Measurements from ENCODE around the gene NDUFA5. TPM values are rescaled to one million over a fixed set of nuclear protein-coding genes. Genes with fewer than 3 reads are reported as not detected.
A peak's percentile ranks its signal among the peaks of the same experiment; 100 is the strongest.

NDUFA5 gene
- total RNA-seq, 1 experiment from 2014 or later, result 53.4 TPM

DNA sequence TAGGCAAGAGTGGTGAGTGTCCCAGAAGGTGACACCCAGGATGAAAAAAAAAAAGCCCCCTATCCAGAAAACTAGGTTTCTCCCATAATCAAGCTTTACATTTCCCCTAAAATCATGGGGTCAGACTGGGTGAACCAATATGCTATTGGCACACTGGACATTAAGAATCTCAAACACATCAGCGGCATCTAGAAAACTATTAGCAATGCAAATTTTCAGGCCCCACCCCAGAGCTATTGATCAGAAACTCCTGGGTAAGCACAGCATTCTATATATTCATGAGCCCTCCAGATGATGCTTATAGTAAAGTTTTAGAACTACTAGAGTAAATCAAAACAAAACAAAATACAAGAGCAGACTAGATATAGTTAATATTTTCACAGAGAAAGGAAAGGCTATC, 59.6 kb downstream of the NDUFA5 start:
- Histone ChIP-seq H3K9me3 (ENCODE audit: control insufficient read depth, insufficient read depth, low read depth, low read length) (no peaks in the 10 kb centered on the region), H3K4me1 (ENCODE audit: control insufficient read depth, insufficient read depth, low read length) (no peaks in the 10 kb centered on the region), H3K27me3 (ENCODE audit: control insufficient read depth, insufficient read depth, low read length) (no peaks in the 10 kb centered on the region; the same call in 1 of the 2 replicates), H3K27ac (ENCODE audit: low read length) (no peak overlapping the region), H3K36me3 (ENCODE audit: control insufficient read depth, insufficient read depth, low read length) (no peaks in the 10 kb centered on the region), H3K4me3 (ENCODE audit: low read depth in 2 of 2, low read length in 2 of 2) (no peak overlapping the region)
- TF ChIP-seq, protein P1, sequence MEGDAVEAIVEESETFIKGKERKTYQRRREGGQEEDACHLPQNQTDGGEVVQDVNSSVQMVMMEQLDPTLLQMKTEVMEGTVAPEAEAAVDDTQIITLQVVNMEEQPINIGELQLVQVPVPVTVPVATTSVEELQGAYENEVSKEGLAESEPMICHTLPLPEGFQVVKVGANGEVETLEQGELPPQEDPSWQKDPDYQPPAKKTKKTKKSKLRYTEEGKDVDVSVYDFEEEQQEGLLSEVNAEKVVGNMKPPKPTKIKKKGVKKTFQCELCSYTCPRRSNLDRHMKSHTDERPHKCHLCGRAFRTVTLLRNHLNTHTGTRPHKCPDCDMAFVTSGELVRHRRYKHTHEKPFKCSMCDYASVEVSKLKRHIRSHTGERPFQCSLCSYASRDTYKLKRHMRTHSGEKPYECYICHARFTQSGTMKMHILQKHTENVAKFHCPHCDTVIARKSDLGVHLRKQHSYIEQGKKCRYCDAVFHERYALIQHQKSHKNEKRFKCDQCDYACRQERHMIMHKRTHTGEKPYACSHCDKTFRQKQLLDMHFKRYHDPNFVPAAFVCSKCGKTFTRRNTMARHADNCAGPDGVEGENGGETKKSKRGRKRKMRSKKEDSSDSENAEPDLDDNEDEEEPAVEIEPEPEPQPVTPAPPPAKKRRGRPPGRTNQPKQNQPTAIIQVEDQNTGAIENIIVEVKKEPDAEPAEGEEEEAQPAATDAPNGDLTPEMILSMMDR (IDR thresholded peaks at IDR 0.05), result no peak
- TF ChIP-seq, protein P2, sequence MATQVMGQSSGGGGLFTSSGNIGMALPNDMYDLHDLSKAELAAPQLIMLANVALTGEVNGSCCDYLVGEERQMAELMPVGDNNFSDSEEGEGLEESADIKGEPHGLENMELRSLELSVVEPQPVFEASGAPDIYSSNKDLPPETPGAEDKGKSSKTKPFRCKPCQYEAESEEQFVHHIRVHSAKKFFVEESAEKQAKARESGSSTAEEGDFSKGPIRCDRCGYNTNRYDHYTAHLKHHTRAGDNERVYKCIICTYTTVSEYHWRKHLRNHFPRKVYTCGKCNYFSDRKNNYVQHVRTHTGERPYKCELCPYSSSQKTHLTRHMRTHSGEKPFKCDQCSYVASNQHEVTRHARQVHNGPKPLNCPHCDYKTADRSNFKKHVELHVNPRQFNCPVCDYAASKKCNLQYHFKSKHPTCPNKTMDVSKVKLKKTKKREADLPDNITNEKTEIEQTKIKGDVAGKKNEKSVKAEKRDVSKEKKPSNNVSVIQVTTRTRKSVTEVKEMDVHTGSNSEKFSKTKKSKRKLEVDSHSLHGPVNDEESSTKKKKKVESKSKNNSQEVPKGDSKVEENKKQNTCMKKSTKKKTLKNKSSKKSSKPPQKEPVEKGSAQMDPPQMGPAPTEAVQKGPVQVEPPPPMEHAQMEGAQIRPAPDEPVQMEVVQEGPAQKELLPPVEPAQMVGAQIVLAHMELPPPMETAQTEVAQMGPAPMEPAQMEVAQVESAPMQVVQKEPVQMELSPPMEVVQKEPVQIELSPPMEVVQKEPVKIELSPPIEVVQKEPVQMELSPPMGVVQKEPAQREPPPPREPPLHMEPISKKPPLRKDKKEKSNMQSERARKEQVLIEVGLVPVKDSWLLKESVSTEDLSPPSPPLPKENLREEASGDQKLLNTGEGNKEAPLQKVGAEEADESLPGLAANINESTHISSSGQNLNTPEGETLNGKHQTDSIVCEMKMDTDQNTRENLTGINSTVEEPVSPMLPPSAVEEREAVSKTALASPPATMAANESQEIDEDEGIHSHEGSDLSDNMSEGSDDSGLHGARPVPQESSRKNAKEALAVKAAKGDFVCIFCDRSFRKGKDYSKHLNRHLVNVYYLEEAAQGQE (IDR thresholded peaks at IDR 0.05; ENCODE audit: insufficient read depth in 1 of 2, low read depth in 2 of 2, low read length in 1 of 2), result no peak
- TF ChIP-seq TCF7L2 (IDR thresholded peaks at IDR 0.05; ENCODE audit: low read depth, low read length), result no peak
- no peak for TF ChIP-seq POLR2AphosphoS5 (IDR thresholded peaks at IDR 0.05; ENCODE audit: low read depth, low read length)
- TF ChIP-seq SIN3A (IDR thresholded peaks at IDR 0.05; ENCODE audit: borderline replicate concordance, insufficient read depth, low read depth, low read length), result no peak
- ChIA-PET CTCF (no interaction called here), POLR2A (no interaction called here)
- no peak for ATAC-seq
- in situ Hi-C loops (cut with HindIII; ENCODE audit: low pct_unique_long_range_greater_than_20kb, low sequenced_read_pairs), result no loop called here
- intact Hi-C loops (cut with micrococcal nuclease; ENCODE audit: unreplicated experiment), result loop anchor here (10.0 kb wide), 1 partner anchor 377 kb away; no protein-coding TSS in a partner anchor
- no TSS peak for BruUV-seq (replicated peaks)
- DNase-seq (ENCODE audit: low read depth, low spot score), result no peak

DNA sequence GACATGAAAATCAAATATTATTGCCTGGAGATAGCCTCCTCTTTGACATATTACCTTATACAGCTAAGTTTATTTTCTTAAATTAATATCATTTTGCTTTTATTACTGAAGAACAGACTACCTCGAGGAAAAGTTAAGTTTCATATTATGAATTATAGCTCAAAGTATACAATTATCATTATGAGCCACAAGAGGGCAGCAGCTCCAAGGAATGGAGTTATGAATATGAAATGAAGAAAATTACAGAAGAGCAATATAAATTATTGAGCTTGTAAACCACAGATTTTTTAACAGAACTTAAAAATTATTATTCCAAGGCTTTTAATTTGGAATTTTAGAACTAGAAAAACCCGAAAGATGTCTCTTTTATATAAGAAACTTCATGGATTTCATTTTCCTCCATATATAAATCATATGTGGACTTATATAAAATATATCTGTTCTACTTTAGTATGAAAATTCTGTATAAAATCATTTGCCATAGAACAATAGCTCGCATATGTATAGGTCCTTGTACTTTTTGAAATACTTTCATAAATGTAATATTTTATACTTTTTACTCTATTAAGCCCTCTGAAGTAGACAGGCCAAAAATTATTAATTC, 63.3 kb downstream of the NDUFA5 start:
- ATAC-seq (no peak), DNase-seq (ENCODE audit: low read depth, low spot score) (peak; percentile 20)
- TF ChIP-seq, protein P1 (IDR thresholded peaks at IDR 0.05), result peak; percentile 69; the same call in 1 of the 2 replicates
- TF ChIP-seq POLR2AphosphoS5 (IDR thresholded peaks at IDR 0.05; ENCODE audit: low read depth, low read length), result no peak
- ChIA-PET POLR2A (interaction anchor here (0.6 kb wide), 1 partner anchor 665 kb away, joined by 3 read pairs; no protein-coding TSS in a partner anchor), CTCF (interaction anchor here (0.7 to 1.1 kb wide), 4 partner anchors 40 to 64 kb away, joined by 3 to 4 read pairs (median 4); partner anchors contain the start of genes IQUB and NDUFA5)
- H3K36me3 ChIP-seq (ENCODE audit: control insufficient read depth, insufficient read depth, low read length), result no peaks in the 10 kb centered on the region
- no peaks in the 10 kb centered on the region; the same call in 1 of the 2 replicates for H3K27me3 ChIP-seq (ENCODE audit: control insufficient read depth, insufficient read depth, low read length)
- no peaks in the 10 kb centered on the region for H3K9me3 ChIP-seq (ENCODE audit: control insufficient read depth, insufficient read depth, low read depth, low read length)
- no peak overlapping the region for H3K4me3 ChIP-seq (ENCODE audit: low read depth in 2 of 2, low read length in 2 of 2)
- no peak overlapping the region for H3K27ac ChIP-seq (ENCODE audit: low read length)
- H3K4me1 ChIP-seq (ENCODE audit: control insufficient read depth, insufficient read depth, low read length), result no peaks in the 10 kb centered on the region
- in situ Hi-C loops (cut with HindIII; ENCODE audit: low pct_unique_long_range_greater_than_20kb, low sequenced_read_pairs) (no loop called here), intact Hi-C loops (cut with micrococcal nuclease; ENCODE audit: unreplicated experiment) (loop anchor here (2.0 to 10.0 kb wide), 2 partner anchors 41 to 381 kb away; partner anchors contain the start of gene IQUB)
- BruUV-seq (replicated peaks), result no TSS peak

Measured in Panc1 (cell line).